ENCODE measurements around the gene TGFBR1. TPM values are rescaled to one million over a fixed set of nuclear protein-coding genes. Genes with fewer than 3 reads are reported as not detected.

TGFBR1 gene
- polyA plus RNA-seq, 1 donor from 2014 or later = 78.0 TPM

DNA sequence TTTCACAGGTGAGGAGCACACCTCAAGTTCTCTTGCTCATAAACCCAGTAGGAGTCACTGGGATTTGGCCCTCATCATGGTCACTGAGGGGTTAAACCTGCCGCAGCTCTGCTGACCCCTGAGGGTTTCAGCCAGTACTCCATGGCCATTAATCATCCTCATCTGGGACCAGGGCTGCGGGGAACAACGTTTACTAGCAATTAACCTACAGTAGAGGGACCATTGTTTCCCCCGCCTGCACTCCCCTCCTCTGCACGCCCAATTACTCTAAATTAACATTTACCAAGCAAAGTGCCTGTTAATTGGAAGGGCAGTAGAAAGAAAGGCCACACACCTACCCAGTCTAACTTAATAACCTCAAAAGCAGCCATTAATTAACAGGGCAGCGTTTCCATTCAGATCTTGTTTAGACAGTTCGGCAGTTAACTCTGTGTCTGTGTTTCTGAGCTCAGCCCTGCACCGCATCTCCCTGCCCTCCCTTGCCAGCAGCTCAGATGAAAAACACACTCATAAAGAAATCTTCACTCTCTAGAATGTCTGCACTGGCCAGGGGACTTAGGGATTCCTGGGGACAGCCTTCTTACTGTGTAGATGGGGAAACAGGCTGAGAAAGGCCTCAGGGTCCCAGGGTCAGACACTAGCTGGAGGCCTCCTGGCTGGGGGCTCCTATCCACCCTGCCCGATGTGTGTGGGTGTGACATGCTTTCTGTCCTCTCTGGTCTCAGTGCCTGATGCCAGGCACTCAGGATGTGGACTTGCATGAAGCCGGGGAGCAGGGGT is 65.3 kb downstream of the TGFBR1 start:
- Histone ChIP-seq H3K36me3 (ENCODE audit: insufficient read depth, low read length) (no peaks in the 10 kb centered on the region), H3K9ac (ENCODE audit: low read length) (no peak overlapping the region), H3K9me3 (ENCODE audit: low read length) (no peaks in the 10 kb centered on the region), H3K4me2 (ENCODE audit: low read length) (no peak overlapping the region), H3K4me3 (ENCODE audit: low read length) (no peak overlapping the region), H3K27me3 (ENCODE audit: insufficient read depth, low read depth, low read length) (no peaks in the 10 kb centered on the region), H2AFZ (ENCODE audit: low read depth, low read length) (no peak overlapping the region), H3K9me2 (ENCODE audit: insufficient read depth, low read length) (no peaks in the 10 kb centered on the region), H3F3A (ENCODE audit: insufficient read depth, low read length, poor library complexity, severe bottlenecking) (no peaks in the 10 kb centered on the region), H3K79me2 (replicated peaks; ENCODE audit: insufficient read depth, low read length) (no peaks in the 10 kb centered on the region), H3K27ac (ENCODE audit: low read length) (no peak overlapping the region), H4K20me1 (ENCODE audit: insufficient read depth) (no peaks in the 10 kb centered on the region)
- no peak for TF ChIP-seq RAD21 (conservative IDR thresholded peaks at IDR 0.05)
- TF ChIP-seq, protein P1, sequence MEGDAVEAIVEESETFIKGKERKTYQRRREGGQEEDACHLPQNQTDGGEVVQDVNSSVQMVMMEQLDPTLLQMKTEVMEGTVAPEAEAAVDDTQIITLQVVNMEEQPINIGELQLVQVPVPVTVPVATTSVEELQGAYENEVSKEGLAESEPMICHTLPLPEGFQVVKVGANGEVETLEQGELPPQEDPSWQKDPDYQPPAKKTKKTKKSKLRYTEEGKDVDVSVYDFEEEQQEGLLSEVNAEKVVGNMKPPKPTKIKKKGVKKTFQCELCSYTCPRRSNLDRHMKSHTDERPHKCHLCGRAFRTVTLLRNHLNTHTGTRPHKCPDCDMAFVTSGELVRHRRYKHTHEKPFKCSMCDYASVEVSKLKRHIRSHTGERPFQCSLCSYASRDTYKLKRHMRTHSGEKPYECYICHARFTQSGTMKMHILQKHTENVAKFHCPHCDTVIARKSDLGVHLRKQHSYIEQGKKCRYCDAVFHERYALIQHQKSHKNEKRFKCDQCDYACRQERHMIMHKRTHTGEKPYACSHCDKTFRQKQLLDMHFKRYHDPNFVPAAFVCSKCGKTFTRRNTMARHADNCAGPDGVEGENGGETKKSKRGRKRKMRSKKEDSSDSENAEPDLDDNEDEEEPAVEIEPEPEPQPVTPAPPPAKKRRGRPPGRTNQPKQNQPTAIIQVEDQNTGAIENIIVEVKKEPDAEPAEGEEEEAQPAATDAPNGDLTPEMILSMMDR (IDR thresholded peaks at IDR 0.05; ENCODE audit: poor library complexity, severe bottlenecking) = peak; percentile 7

DNA sequence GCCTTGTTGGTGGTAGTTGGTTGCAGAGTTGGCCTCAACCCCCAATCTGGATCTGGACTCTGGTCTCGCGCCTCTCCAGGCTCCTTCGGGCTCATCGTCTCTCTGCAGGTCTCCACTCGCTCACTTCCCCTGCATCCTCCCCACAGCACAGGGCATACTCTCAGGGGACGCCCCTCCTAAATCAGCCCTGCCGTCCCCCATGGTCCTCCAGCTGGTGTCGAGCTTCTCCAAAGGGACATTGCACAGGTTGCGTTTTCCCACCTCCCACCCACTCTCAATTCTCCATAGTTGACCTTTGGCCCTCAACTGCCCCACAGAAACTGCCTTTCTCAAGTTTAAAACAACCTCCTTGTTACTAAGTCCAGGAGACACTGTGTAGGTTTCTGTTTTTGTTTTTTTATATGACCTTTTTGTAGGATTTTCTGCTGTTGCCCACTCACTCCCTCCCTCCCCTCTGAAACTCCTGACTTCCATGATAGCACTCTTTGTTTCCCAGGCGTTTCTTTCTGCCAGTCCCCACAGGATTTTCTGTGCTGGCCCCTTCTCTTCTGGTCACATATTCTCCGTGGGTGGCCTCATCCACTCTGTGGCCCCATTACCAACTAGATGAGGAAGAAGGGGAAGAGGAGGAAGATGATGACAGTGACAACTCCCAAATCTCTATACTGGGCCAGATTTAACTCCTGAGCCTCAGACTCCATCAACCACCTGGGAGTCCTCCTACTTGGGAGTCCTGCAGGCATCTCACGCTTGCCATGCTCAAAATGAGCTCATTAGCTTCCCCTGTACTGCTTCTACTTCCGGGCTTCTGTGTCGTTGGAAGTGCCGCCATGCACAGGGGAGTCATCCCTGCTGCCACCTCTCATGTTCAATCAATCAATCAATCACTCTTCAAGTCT is 66.6 kb downstream of the TGFBR1 start:
- H3F3A ChIP-seq (ENCODE audit: insufficient read depth, low read length, poor library complexity, severe bottlenecking) = no peaks in the 10 kb centered on the region
- no peaks in the 10 kb centered on the region for H3K79me2 ChIP-seq (replicated peaks; ENCODE audit: insufficient read depth, low read length)
- no peaks in the 10 kb centered on the region for H3K27me3 ChIP-seq (ENCODE audit: insufficient read depth, low read depth, low read length)
- TF ChIP-seq POLR2AphosphoS5 (IDR thresholded peaks at IDR 0.05) (peak; percentile 26), EP300 (conservative IDR thresholded peaks at IDR 0.05; ENCODE audit: poor library complexity, severe bottlenecking) (peak; percentile 36)
- TF ChIP-seq, protein P2, sequence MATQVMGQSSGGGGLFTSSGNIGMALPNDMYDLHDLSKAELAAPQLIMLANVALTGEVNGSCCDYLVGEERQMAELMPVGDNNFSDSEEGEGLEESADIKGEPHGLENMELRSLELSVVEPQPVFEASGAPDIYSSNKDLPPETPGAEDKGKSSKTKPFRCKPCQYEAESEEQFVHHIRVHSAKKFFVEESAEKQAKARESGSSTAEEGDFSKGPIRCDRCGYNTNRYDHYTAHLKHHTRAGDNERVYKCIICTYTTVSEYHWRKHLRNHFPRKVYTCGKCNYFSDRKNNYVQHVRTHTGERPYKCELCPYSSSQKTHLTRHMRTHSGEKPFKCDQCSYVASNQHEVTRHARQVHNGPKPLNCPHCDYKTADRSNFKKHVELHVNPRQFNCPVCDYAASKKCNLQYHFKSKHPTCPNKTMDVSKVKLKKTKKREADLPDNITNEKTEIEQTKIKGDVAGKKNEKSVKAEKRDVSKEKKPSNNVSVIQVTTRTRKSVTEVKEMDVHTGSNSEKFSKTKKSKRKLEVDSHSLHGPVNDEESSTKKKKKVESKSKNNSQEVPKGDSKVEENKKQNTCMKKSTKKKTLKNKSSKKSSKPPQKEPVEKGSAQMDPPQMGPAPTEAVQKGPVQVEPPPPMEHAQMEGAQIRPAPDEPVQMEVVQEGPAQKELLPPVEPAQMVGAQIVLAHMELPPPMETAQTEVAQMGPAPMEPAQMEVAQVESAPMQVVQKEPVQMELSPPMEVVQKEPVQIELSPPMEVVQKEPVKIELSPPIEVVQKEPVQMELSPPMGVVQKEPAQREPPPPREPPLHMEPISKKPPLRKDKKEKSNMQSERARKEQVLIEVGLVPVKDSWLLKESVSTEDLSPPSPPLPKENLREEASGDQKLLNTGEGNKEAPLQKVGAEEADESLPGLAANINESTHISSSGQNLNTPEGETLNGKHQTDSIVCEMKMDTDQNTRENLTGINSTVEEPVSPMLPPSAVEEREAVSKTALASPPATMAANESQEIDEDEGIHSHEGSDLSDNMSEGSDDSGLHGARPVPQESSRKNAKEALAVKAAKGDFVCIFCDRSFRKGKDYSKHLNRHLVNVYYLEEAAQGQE (IDR thresholded peaks at IDR 0.05; ENCODE audit: borderline replicate concordance) = no peak
- H3K4me3 ChIP-seq (ENCODE audit: low read length) = peak overlapping the region; percentile 15
- H3K27ac ChIP-seq (ENCODE audit: low read length) = peak overlapping the region; percentile 34
- H4K20me1 ChIP-seq (ENCODE audit: insufficient read depth) = no peaks in the 10 kb centered on the region
- no peak overlapping the region for H3K9ac ChIP-seq (ENCODE audit: low read length)
- peak overlapping the region; percentile 35 for H3K4me2 ChIP-seq (ENCODE audit: low read length)
- no peaks in the 10 kb centered on the region for H3K9me3 ChIP-seq (ENCODE audit: low read length)
- H3K36me3 ChIP-seq (ENCODE audit: insufficient read depth, low read length) = no peaks in the 10 kb centered on the region
- no peak overlapping the region for H2AFZ ChIP-seq (ENCODE audit: low read depth, low read length)
- no peaks in the 10 kb centered on the region for H3K9me2 ChIP-seq (ENCODE audit: insufficient read depth, low read length)

All from neural cell (in vitro differentiated cells).